ENCODE data around the gene CLASP1. TPM values are rescaled to one million over a fixed set of nuclear protein-coding genes. Genes with fewer than 3 reads are reported as not detected.

Gene CLASP1
- total and polyA plus RNA-seq, 2 of the 8 experiments (the other 6 are each of a cell fraction or from before 2014, with no cell fraction given) = 7.3 to 53.9 TPM

GRCh38 chr2:121486191-121486790 is 163.0 kb downstream of the CLASP1 start:
- CTCF ChIA-PET (ENCODE audit: partially characterized antibody) = interaction anchor here (0.6 to 1.6 kb wide), 5 partner anchors 11 to 243 kb away, joined by 3 to 5 read pairs (median 4); no protein-coding TSS in a partner anchor
- Histone ChIP-seq H3K9ac (replicated peaks in 1 of 4; ENCODE audit: extremely low read depth in 1 of 4, low read depth in 3 of 4, low read length in 3 of 4) (no peak overlapping the region), H3K79me1 (ENCODE audit: low read depth, low read length) (peaks cover 2% of the 10 kb centered on the region; the same call in 1 of the 2 replicates), H3K4ac (replicated peaks; ENCODE audit: insufficient read length, low read depth, low read length) (no peak overlapping the region), H3K9me3 (ENCODE audit: insufficient read depth in 2 of 2, low read depth in 1 of 2, low read length in 1 of 2) (no peaks in the 10 kb centered on the region), H3K27ac (ENCODE audit: low read depth, low read length) (no peak overlapping the region), H4K8ac (ENCODE audit: extremely low read depth, insufficient read depth, low read length) (no peak overlapping the region), H4K20me1 (replicated peaks in 1 of 2; ENCODE audit: control insufficient read depth in 1 of 2, insufficient read depth in 2 of 2, low read length in 2 of 2) (peaks cover 0 to 3% of the 10 kb centered on the region in 2 experiments), H2AK5ac (ENCODE audit: low read depth, low read length) (no peak overlapping the region), H3K56ac (replicated peaks; ENCODE audit: insufficient read length, low read depth, low read length) (no peak overlapping the region), H2BK15ac (ENCODE audit: low read length) (no peak overlapping the region), H3K14ac (ENCODE audit: insufficient read length) (no peak overlapping the region), H3K36me3 (ENCODE audit: control insufficient read depth in 2 of 4, insufficient read depth in 4 of 4, low read length in 3 of 4) (no peaks in the 10 kb centered on the region), H4K5ac (ENCODE audit: insufficient read length, low read depth, low read length) (no peak overlapping the region), H3K4me3 (ENCODE audit: extremely low read depth in 1 of 4, insufficient read depth in 2 of 4, low read depth in 3 of 4, low read length in 4 of 4) (no peak overlapping the region), H3K79me2 (ENCODE audit: control insufficient read depth in 1 of 2, insufficient read depth in 2 of 2, low read length in 2 of 2) (peaks cover 0 to 19% of the 10 kb centered on the region in 2 experiments; a peak in 2 of 4 replicates), H2BK120ac (replicated peaks; ENCODE audit: low read depth, low read length) (no peak overlapping the region), H2BK20ac (ENCODE audit: low read length) (no peak overlapping the region), H2AFZ (ENCODE audit: low read length) (no peak overlapping the region), H3K4me1 (replicated peaks in 1 of 4; ENCODE audit: control insufficient read depth in 3 of 4, insufficient read depth in 4 of 4, low read length in 3 of 4) (peaks cover 0 to 7% (median 4%) of the 10 kb centered on the region in 4 experiments; a peak in 4 of 7 replicates), H3K23ac (ENCODE audit: insufficient read length) (no peak overlapping the region), H3K23me2 (ENCODE audit: low read depth, low read length) (no peaks in the 10 kb centered on the region), H3K18ac (ENCODE audit: extremely low read depth, low read length) (no peak overlapping the region), H3K4me2 (ENCODE audit: insufficient read depth in 1 of 2, low read depth in 2 of 2, low read length in 2 of 2) (no peak overlapping the region), H4K91ac (replicated peaks; ENCODE audit: insufficient read length, low read length) (no peak overlapping the region), H3K27me3 (replicated peaks in 1 of 4; ENCODE audit: control insufficient read depth in 3 of 4, extremely low read depth in 1 of 4, insufficient read depth in 3 of 4, low read length in 3 of 4) (no peaks in the 10 kb centered on the region), H2BK12ac (ENCODE audit: low read depth, low read length) (no peak overlapping the region), H2BK5ac (ENCODE audit: low read depth, low read length) (no peak overlapping the region)
- DNase-seq (ENCODE audit: low read depth in 1 of 2, low spot score in 2 of 2) = no peak
- no peak for FAIRE-seq
- POLR2A ChIA-PET (ENCODE audit: partially characterized antibody) = interaction anchor here (0.8 kb wide), 1 partner anchor 44 kb away, joined by 4 read pairs; the partner anchor contains the start of gene RNU4ATAC
- no peak for TF ChIP-seq SRF (IDR thresholded peaks at IDR 0.05; ENCODE audit: low read depth, low read length)
- TF ChIP-seq, protein P1, sequence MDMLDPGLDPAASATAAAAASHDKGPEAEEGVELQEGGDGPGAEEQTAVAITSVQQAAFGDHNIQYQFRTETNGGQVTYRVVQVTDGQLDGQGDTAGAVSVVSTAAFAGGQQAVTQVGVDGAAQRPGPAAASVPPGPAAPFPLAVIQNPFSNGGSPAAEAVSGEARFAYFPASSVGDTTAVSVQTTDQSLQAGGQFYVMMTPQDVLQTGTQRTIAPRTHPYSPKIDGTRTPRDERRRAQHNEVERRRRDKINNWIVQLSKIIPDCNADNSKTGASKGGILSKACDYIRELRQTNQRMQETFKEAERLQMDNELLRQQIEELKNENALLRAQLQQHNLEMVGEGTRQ (IDR thresholded peaks at IDR 0.05; ENCODE audit: low read length) = no peak
- TF ChIP-seq MAFK (IDR thresholded peaks at IDR 0.05; ENCODE audit: low read depth, low read length) = no peak
- no peak for TF ChIP-seq RAD21 (IDR thresholded peaks at IDR 0.05 in 1 of 2, conservative IDR thresholded peaks at IDR 0.05 in 1 of 2; ENCODE audit: low read depth in 2 of 2, low read length in 2 of 2)
- no peak for TF ChIP-seq ATF2 (IDR thresholded peaks at IDR 0.05; ENCODE audit: low read length)
- TF ChIP-seq EGR1 (IDR thresholded peaks at IDR 0.05; ENCODE audit: borderline replicate concordance, low read depth, low read length) = no peak
- TF ChIP-seq KDM5A (IDR thresholded peaks at IDR 0.05; ENCODE audit: low read length) = no peak
- TF ChIP-seq CEBPB (IDR thresholded peaks at IDR 0.05; ENCODE audit: low read depth, low read length) = no peak
- TF ChIP-seq NRF1 (IDR thresholded peaks at IDR 0.05; ENCODE audit: low read depth, low read length) = no peak
- TF ChIP-seq CHD1 (IDR thresholded peaks at IDR 0.05; ENCODE audit: low read depth, low read length) = no peak
- no peak for TF ChIP-seq ZNF274 (IDR thresholded peaks at IDR 0.05; ENCODE audit: borderline replicate concordance, extremely low read depth, low read length)
- no peak for TF ChIP-seq POLR2AphosphoS5 (IDR thresholded peaks at IDR 0.05; ENCODE audit: low read depth, low read length)

All from H1 (cell line).